ENCODE measurements around the gene ZMYND8. TPM values are rescaled to one million over a fixed set of nuclear protein-coding genes. Genes with fewer than 3 reads are reported as not detected.
A peak's percentile ranks its signal among the peaks of the same experiment; 100 is the strongest.
"Not testable (repeated sequence)": the region's sequence is repeated elsewhere in the genome, so short reads cannot be mapped to it uniquely, and the experiment has no call there.

Gene ZMYND8
- total and polyA plus RNA-seq, 5 donors = 10.0 to 35.7 (median 31.4) TPM

DNA sequence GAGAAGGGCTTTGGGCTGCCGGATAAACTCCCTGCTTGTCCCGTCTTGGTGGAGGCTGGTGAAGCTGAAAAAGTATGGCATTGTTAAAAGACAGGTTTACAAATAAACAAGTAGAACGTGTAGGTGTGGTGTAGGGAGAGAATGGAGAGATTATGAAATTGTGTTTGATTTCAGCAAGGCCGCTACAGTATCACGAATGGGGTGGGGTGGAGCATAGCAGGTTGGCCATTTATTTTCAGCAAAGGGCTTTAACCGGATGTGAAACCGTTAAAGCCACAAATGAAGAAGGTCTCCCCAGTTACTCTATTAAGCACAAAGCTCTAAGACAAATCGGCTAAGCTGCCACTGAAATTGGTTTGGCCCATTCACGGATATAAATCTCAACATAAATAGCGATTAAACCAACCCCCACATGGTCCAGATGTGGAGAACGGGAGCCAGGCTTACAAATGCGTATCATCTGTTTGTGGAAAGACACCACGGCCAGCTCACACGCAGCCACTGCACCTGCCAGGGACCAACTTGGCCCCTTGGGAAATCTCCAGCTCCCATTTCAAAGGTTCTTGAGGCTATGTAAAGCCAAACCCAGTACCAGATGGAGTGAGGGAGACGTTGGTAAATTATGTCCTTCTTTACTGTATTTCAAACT, 94.0 kb downstream of the ZMYND8 start:
- no peaks in the 10 kb centered on the region for H3K27me3 ChIP-seq (ENCODE audit: control insufficient read depth, insufficient read depth)
- ATAC-seq (no peak), DNase-seq (no peak)
- WGBS = 86% methylated on average over 15 of the region's 15 CpGs
- no peak overlapping the region for H3K27ac ChIP-seq (ENCODE audit: low read length)
- no peaks in the 10 kb centered on the region for H3K9me3 ChIP-seq (ENCODE audit: control insufficient read depth, low read length)
- intact Hi-C loops (cut with DNase I) = loop anchor here in 2 of 4 donors (10.0 kb wide), 2 partner anchors 48 to 58 kb away; no protein-coding TSS in a partner anchor
- no peak overlapping the region for H3K4me3 ChIP-seq (ENCODE audit: low read length)
- H3K4me1 ChIP-seq (ENCODE audit: control insufficient read depth, insufficient read depth, low read length) = peaks cover 13% of the 10 kb centered on the region

- ATAC-seq (no peak), DNase-seq (no peak)
- no peak overlapping the region for H3K27ac ChIP-seq (ENCODE audit: low read length)
- H3K27me3 ChIP-seq (ENCODE audit: control insufficient read depth, insufficient read depth) = no peaks in the 10 kb centered on the region
- intact Hi-C loops (cut with DNase I) = loop anchor here in 2 of 4 donors (10.0 kb wide), 2 partner anchors 47 to 57 kb away; no protein-coding TSS in a partner anchor
- peaks cover 13% of the 10 kb centered on the region for H3K4me1 ChIP-seq (ENCODE audit: control insufficient read depth, insufficient read depth, low read length)
- 95% methylated on average over 8 of the region's 8 CpGs for WGBS
- no peak overlapping the region for H3K4me3 ChIP-seq (ENCODE audit: low read length)
- H3K9me3 ChIP-seq (ENCODE audit: control insufficient read depth, low read length) = no peaks in the 10 kb centered on the region
Measured at GRCh38 chr20:47262008-47262364, 94.5 kb downstream of the ZMYND8 start.

- not testable (repeated sequence) for ATAC-seq; H3K4me3 ChIP-seq (ENCODE audit: low read length); H3K27ac ChIP-seq (ENCODE audit: low read length); H3K9me3 ChIP-seq (ENCODE audit: control insufficient read depth, low read length); H3K27me3 ChIP-seq (ENCODE audit: control insufficient read depth, insufficient read depth); DNase-seq
- intact Hi-C loops (cut with DNase I) = loop anchor here in 2 of 4 donors (10.0 kb wide), 2 partner anchors 46 to 56 kb away; no protein-coding TSS in a partner anchor
- H3K4me1 ChIP-seq (ENCODE audit: control insufficient read depth, insufficient read depth, low read length) = peaks cover 13% of the 10 kb centered on the region
- 99% methylated on average over 2 of the region's 2 CpGs for WGBS
Measured at GRCh38 chr20:47261161-47261774, 95.2 kb downstream of the ZMYND8 start.

DNA sequence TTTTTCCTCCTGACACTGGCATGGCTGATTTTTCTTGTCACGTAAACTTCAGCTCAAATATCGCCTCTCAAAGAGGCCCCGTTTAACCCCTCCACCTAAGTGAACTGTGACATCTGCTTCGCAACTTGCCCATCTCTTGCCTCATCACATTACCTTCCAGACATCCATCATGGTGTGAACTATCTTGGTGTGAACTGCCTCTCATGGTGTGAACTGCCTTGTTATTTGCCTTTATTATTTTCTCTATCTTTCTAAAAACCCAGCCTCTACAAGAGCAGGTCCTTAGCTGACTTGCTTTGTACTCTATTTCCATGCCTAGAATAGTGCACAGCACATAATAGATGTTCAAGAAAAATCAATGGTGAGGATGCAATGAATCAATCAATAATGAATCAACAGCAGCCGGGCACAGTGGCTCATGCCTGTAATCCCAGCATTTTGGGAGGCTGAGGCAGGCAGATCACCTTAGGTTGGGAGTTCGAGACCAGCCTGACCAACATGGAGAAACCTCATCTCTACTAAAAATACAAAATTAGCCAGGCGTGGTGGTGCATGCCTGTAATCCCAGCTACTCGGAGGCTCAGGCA, 95.9 kb downstream of the ZMYND8 start:
- intact Hi-C loops (cut with DNase I) = loop anchor here in 2 of 4 donors (10.0 kb wide), 2 partner anchors 46 to 56 kb away; no protein-coding TSS in a partner anchor
- not testable (repeated sequence) for H3K27ac ChIP-seq (ENCODE audit: low read length); ATAC-seq; H3K4me3 ChIP-seq (ENCODE audit: low read length); H3K27me3 ChIP-seq (ENCODE audit: control insufficient read depth, insufficient read depth); H3K9me3 ChIP-seq (ENCODE audit: control insufficient read depth, low read length); DNase-seq
- 97% methylated on average over 8 of the region's 8 CpGs for WGBS
- peaks cover 13% of the 10 kb centered on the region for H3K4me1 ChIP-seq (ENCODE audit: control insufficient read depth, insufficient read depth, low read length)

DNA sequence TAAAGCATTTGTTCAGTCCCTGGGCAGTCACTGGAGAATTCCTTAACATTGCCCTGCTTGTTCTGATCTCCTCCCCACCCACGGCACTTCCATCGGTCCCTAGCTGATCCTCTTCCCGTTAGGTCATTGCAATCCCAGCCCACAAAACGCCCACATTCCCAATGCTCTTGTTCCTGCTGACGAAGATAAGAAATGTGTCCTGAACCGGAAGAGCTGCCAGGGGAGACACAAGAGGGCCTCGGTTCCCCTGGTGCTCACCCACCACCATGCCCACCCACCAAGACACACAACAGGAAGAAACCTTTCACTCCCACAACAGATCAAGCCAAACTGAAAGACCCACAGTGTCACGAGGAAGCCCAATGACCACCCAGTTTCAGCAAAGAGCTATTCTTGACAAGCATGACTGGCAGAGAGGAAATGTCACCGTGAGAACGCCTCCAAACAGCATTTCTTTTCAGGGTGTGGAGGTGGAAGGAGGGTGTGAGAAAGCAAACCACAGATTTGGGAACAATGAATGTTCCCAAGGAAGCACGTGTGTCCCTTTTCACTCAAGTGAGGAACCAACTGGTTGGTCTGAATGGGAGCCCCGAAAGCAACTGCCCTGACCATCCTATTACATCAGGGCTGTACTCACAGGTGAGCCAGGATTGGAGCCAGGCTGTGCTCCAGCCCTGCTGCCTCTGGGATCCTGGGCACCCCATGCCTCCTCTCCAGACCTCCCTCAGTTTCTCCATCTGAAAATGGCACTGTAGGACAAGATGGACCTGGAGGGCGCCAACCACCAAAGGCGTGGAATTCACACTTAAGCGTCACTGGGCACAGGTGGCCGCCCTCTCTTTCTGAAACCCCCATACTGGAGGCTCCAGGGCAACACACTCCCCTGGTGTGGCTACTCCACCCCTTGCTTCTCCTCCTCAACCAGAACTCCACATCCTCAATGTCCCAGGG, 97.5 kb downstream of the ZMYND8 start:
- peak; percentile 78 to 91 for ATAC-seq
- Histone ChIP-seq H3K27me3 (ENCODE audit: control insufficient read depth, insufficient read depth) (no peaks in the 10 kb centered on the region), H3K4me1 (ENCODE audit: control insufficient read depth, insufficient read depth, low read length) (peaks cover 13% of the 10 kb centered on the region), H3K4me3 (ENCODE audit: low read length) (no peak overlapping the region), H3K9me3 (ENCODE audit: control insufficient read depth, low read length) (no peaks in the 10 kb centered on the region), H3K27ac (ENCODE audit: low read length) (peak overlapping the region; percentile 89)
- intact Hi-C loops (cut with DNase I) = no loop called here
- peak in 2 of 3 donors; percentile 69 to 79 for DNase-seq
- WGBS = 41% methylated on average over 16 of the region's 16 CpGs

- H3K4me1 ChIP-seq (ENCODE audit: control insufficient read depth, insufficient read depth, low read length) = peaks cover 8% of the 10 kb centered on the region
- WGBS = 83% methylated on average over 3 of the region's 3 CpGs
- intact Hi-C loops (cut with DNase I) = no loop called here
Measured at GRCh38 chr20:47257771-47258170, 98.7 kb downstream of the ZMYND8 start.

DNA sequence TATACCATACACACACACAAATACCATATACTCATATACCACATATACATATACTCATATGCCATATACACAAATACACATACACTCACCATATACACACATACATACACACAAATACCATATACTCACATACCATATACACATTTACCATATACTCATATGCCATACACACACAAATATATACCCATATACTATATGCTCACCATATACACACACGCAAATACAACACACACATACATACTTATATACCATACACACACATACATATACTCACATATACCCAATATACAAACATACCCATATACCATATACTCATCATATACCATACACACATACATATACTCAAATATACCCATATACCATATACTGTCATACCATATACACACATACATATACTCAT, 99.2 kb downstream of the ZMYND8 start:
- ATAC-seq (no peak), DNase-seq (no peak)
- intact Hi-C loops (cut with DNase I) = no loop called here
- 96% methylated on average over 1 of the region's 1 CpG for WGBS
- no peak overlapping the region for H3K4me3 ChIP-seq (ENCODE audit: low read length)
- no peaks in the 10 kb centered on the region for H3K9me3 ChIP-seq (ENCODE audit: control insufficient read depth, low read length)
- H3K27ac ChIP-seq (ENCODE audit: low read length) = no peak overlapping the region
- peaks cover 8% of the 10 kb centered on the region for H3K4me1 ChIP-seq (ENCODE audit: control insufficient read depth, insufficient read depth, low read length)
- H3K27me3 ChIP-seq (ENCODE audit: control insufficient read depth, insufficient read depth) = no peaks in the 10 kb centered on the region

More at GRCh38 chr20:47257771-47258170, 98.7 kb downstream of the ZMYND8 start:
- no peak overlapping the region for H3K4me3 ChIP-seq (ENCODE audit: low read length)
- ATAC-seq (no peak), DNase-seq (no peak)
- no peak overlapping the region for H3K27ac ChIP-seq (ENCODE audit: low read length)
- H3K27me3 ChIP-seq (ENCODE audit: control insufficient read depth, insufficient read depth) = no peaks in the 10 kb centered on the region
- H3K9me3 ChIP-seq (ENCODE audit: control insufficient read depth, low read length) = no peaks in the 10 kb centered on the region

- 79% methylated on average over 8 of the region's 8 CpGs for WGBS
- Histone ChIP-seq H3K9me3 (ENCODE audit: control insufficient read depth, low read length) (no peaks in the 10 kb centered on the region), H3K4me1 (ENCODE audit: control insufficient read depth, insufficient read depth, low read length) (peaks cover 8% of the 10 kb centered on the region), H3K27me3 (ENCODE audit: control insufficient read depth, insufficient read depth) (no peaks in the 10 kb centered on the region), H3K4me3 (ENCODE audit: low read length) (no peak overlapping the region), H3K27ac (ENCODE audit: low read length) (peak overlapping the region; percentile 15)
- intact Hi-C loops (cut with DNase I) = no loop called here
- ATAC-seq (no peak), DNase-seq (no peak)
Measured at GRCh38 chr20:47256668-47257236, 99.7 kb downstream of the ZMYND8 start.

GRCh38 chr20:47253872-47254271, 102.6 kb downstream of the ZMYND8 start:
- H3K27ac ChIP-seq (ENCODE audit: low read length) = peak overlapping the region; percentile 53
- H3K9me3 ChIP-seq (ENCODE audit: control insufficient read depth, low read length) = no peaks in the 10 kb centered on the region
- no peaks in the 10 kb centered on the region for H3K27me3 ChIP-seq (ENCODE audit: control insufficient read depth, insufficient read depth)
- H3K4me3 ChIP-seq (ENCODE audit: low read length) = no peak overlapping the region
- 32% methylated on average over 6 of the region's 6 CpGs for WGBS
- peaks cover 1% of the 10 kb centered on the region for H3K4me1 ChIP-seq (ENCODE audit: control insufficient read depth, insufficient read depth, low read length)
- DNase-seq (no peak), ATAC-seq (peak in 1 of 2 donors; percentile 34)
- intact Hi-C loops (cut with DNase I) = no loop called here

DNA sequence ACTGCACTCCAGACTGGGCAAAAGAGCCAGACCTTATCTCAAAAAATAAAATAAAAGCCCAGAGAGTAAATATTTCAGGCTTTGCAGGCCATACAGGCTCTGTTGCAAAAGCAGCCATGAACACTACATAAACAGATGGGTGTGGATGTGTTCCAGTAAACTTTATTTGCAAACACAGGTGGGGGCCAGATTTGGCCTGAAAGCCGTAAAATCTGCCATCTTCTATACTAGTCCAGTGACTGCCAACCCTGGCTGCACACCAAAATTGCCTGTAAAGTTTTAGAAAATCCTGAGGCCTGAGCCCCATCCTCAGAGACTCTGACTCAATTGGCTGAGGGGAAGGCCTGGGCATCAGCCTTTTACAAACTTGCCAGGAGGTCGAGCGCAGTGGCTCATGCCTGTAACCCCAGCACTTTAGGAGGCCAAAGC, 103.6 kb downstream of the ZMYND8 start:
- Histone ChIP-seq H3K9me3 (ENCODE audit: control insufficient read depth, low read length) (no peaks in the 10 kb centered on the region), H3K27ac (ENCODE audit: low read length) (peak overlapping the region; percentile 50), H3K4me3 (ENCODE audit: low read length) (no peak overlapping the region), H3K27me3 (ENCODE audit: control insufficient read depth, insufficient read depth) (no peaks in the 10 kb centered on the region), H3K4me1 (ENCODE audit: control insufficient read depth, insufficient read depth, low read length) (no peaks in the 10 kb centered on the region)
- WGBS = 96% methylated on average over 3 of the region's 3 CpGs
- ATAC-seq = no peak
- intact Hi-C loops (cut with DNase I) = no loop called here
- no peak for DNase-seq

Data from right cardiac atrium (tissue), 5 donors.